Measurements from ENCODE around the gene QRFP. TPM values are rescaled to one million over a fixed set of nuclear protein-coding genes. Genes with fewer than 3 reads are reported as not detected.

Gene QRFP
- total and polyA plus RNA-seq, 9 donors: not detected

DNA sequence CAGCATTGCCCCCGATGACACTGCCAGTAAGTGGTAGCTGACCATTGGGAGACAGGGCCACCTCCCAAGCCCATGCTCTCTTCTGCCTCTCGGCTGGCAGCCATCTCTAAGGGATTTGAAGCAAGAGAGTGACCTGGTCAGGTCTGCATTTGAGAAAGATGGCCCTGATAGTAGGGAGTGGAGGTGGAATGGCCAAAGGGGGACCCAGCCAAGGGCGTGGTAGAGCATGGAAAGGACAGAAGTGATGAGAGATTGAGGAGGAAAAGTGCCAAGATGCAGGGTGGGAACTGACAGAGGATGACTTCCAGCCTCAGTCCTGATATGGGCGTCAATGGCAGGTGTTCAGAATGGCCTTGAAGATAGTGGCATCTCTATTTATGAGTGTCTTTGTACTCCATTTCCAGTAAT, 52.6 kb downstream of the QRFP start:
- 69 to 74% (median 71%) methylated on average over 4 of the region's 4 CpGs for WGBS, 3 donors
- Histone ChIP-seq H3K27me3 (no peaks in the 10 kb centered on the region), H3K4me3 (no peak overlapping the region), H3K36me3 (no peaks in the 10 kb centered on the region), H3K27ac (peak overlapping the region; percentile 30 to 95), H3K4me1 (ENCODE audit: insufficient read depth) (peaks cover 29% of the 10 kb centered on the region), H3K9me3 (no peaks in the 10 kb centered on the region)
- no peak for TF ChIP-seq EP300 (IDR thresholded peaks at IDR 0.05)
- no peak for TF ChIP-seq POLR2A (IDR thresholded peaks at IDR 0.05)
- TF ChIP-seq, protein P1, sequence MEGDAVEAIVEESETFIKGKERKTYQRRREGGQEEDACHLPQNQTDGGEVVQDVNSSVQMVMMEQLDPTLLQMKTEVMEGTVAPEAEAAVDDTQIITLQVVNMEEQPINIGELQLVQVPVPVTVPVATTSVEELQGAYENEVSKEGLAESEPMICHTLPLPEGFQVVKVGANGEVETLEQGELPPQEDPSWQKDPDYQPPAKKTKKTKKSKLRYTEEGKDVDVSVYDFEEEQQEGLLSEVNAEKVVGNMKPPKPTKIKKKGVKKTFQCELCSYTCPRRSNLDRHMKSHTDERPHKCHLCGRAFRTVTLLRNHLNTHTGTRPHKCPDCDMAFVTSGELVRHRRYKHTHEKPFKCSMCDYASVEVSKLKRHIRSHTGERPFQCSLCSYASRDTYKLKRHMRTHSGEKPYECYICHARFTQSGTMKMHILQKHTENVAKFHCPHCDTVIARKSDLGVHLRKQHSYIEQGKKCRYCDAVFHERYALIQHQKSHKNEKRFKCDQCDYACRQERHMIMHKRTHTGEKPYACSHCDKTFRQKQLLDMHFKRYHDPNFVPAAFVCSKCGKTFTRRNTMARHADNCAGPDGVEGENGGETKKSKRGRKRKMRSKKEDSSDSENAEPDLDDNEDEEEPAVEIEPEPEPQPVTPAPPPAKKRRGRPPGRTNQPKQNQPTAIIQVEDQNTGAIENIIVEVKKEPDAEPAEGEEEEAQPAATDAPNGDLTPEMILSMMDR (IDR thresholded peaks at IDR 0.05): no peak
- intact Hi-C loops (cut with DNase I): no loop called here
- no peak for DNase-seq

DNA sequence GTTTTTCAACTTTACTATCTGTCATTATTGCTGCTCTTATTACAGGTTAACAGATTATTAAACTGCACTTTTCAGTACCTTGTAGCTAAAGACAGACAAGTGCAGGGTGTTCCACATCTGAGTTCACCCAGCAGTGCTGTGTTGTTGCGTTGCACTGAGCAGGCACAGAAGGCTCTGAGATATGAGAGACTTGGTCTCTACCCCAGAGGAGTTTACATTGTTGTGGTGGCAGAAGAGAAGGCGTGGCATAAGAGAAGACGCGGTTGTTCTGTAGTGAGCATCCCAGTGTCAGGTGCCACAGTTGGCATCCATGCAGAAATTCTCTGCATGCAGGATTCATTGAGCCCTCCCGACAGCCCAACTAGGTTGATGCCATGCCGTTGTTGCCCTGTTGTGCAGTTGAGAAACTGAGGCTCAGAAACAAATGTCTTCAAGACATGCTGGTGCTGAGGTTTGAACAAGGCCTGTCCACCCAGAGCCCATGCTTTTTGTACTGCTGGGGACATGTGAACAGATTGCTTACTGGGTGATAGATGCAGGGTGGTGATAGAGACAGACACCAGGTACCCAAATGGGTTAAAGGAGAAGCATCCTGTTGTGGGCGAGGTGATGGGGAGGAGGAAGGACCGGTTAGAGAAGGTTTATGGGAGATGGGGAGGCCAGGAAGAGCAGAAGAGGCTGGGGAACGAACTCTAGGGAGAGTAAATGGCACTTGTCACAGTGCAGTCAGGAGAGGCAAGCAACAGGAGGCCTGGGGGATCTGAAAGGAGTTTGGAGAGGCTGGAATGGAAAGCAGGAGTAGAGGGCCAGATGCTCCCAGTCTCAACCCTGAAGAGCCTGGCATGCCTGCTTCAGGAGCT, 53.3 kb downstream of the QRFP start:
- no peak for DNase-seq
- Histone ChIP-seq H3K27ac (peak overlapping the region in 1 of 2 donors; percentile 95), H3K9me3 (no peaks in the 10 kb centered on the region), H3K4me3 (no peak overlapping the region), H3K36me3 (no peaks in the 10 kb centered on the region), H3K27me3 (no peaks in the 10 kb centered on the region), H3K4me1 (ENCODE audit: insufficient read depth) (peaks cover 32% of the 10 kb centered on the region)
- 77 to 82% (median 79%) methylated on average over 9 of the region's 9 CpGs for WGBS, 3 donors
- intact Hi-C loops (cut with DNase I): no loop called here
- TF ChIP-seq, protein P1 (IDR thresholded peaks at IDR 0.05): no peak
- TF ChIP-seq POLR2A (IDR thresholded peaks at IDR 0.05) (no peak), EP300 (IDR thresholded peaks at IDR 0.05) (no peak)

Other genes with a start within 250 kb of the QRFP start
- gene PRDM12, start 232.2 kb downstream of the QRFP start, total RNA-seq: not detected
- gene PRDM12, start 232.2 kb downstream of the QRFP start, polyA plus RNA-seq: not detected
- gene EXOSC2, start 203.0 kb downstream of the QRFP start, total RNA-seq: 10 to 100 TPM; 14.7 to 40.1 (median 33.8) TPM
- gene EXOSC2, start 203.0 kb downstream of the QRFP start, polyA plus RNA-seq: 10 to 100 TPM; 21.5 to 32.7 TPM
- gene ABL1, start 61.6 kb downstream of the QRFP start, total RNA-seq: 100 to 1,000 TPM in 3 of 7 donors, 10 to 100 TPM in 4; 39.4 to 112 (median 92.5) TPM
- 10 to 100 TPM; 49.1 to 56.9 TPM for gene ABL1, start 61.6 kb downstream of the QRFP start, polyA plus RNA-seq
- gene FIBCD1, start 42.4 kb upstream of the QRFP start, total RNA-seq: under 1 TPM in 5 of 7 donors, not detected in 2; 0.08 to 0.45 (median 0.13) TPM
- under 1 TPM in 1 of 2 donors, not detected in 1; 0.06 TPM for gene FIBCD1, start 42.4 kb upstream of the QRFP start, polyA plus RNA-seq
- 1 to 10 TPM in 6 of 7 donors, under 1 TPM in 1; 0.48 to 5.7 (median 1.8) TPM for gene LAMC3, start 112.4 kb upstream of the QRFP start, total RNA-seq
- 1 to 10 TPM in 1 of 2 donors, under 1 TPM in 1; 0.63 to 3.3 TPM for gene LAMC3, start 112.4 kb upstream of the QRFP start, polyA plus RNA-seq
- gene AIF1L, start 199.7 kb upstream of the QRFP start, total RNA-seq: 10 to 100 TPM in 2 of 7 donors, 1 to 10 TPM in 5; 2.4 to 16.1 (median 6.1) TPM
- gene AIF1L, start 199.7 kb upstream of the QRFP start, polyA plus RNA-seq: 10 to 100 TPM; 10.4 to 35.6 TPM
- gene NUP214, start 228.8 kb upstream of the QRFP start, total RNA-seq: 10 to 100 TPM; 33.7 to 55.0 (median 46.6) TPM
- 10 to 100 TPM; 25.0 to 60.7 TPM for gene NUP214, start 228.8 kb upstream of the QRFP start, polyA plus RNA-seq

All from ovary (tissue), 9 donors.